Dermis microvascular lymphatic vessel endothelial cell (primary cell): ENCODE data around the gene RUFY4. TPM values are rescaled to one million over a fixed set of nuclear protein-coding genes. Genes with fewer than 3 reads are reported as not detected.
"Not testable (repeated sequence)": the region's sequence is repeated elsewhere in the genome, so short reads cannot be mapped to it uniquely, and the experiment has no call there.

Source experiments
- DNase-seq, 2 donors: peaks; one replicate each; pipeline versions ENCODE4 v3.0.0 to v3.0.0-alpha.2; 2010; ENCODE audit warnings: low read depth in 2 of 2
- total RNA-seq: library from RNA; depleted of rRNA; stranded (reverse); fragments of >200 nt; gene quantifications from 2 replicates; pipeline ENCODE4 v1.2.1, GENCODE V29; 2014

The RUFY4 gene
- total RNA-seq, 1 donor from 2014 or later: not detected

GRCh38 chr2:218082586-218083351 lies 13.7 kb downstream of the RUFY4 start:
- no peak for DNase-seq

GRCh38 chr2:218083352-218083676 lies 14.3 kb downstream of the RUFY4 start:
- no peak for DNase-seq

GRCh38 chr2:218086478-218086877 lies 17.4 kb downstream of the RUFY4 start:
- no peak for DNase-seq

- DNase-seq: no peak
Observed at GRCh38 chr2:218089259-218089658, 20.2 kb downstream of the RUFY4 start.

- no peak for DNase-seq
Observed at GRCh38 chr2:218091746-218092145, 22.7 kb downstream of the RUFY4 start.

- DNase-seq: no peak
Observed at GRCh38 chr2:218093879-218094278, 24.8 kb downstream of the RUFY4 start.

- no peak for DNase-seq
Observed at GRCh38 chr2:218095853-218096252, 26.8 kb downstream of the RUFY4 start.

- DNase-seq: no peak
Observed at GRCh38 chr2:218097975-218098374, 28.9 kb downstream of the RUFY4 start.

GRCh38 chr2:218108834-218109233 lies 39.8 kb downstream of the RUFY4 start:
- not testable (repeated sequence) for DNase-seq

GRCh38 chr2:218121789-218122188 lies 52.7 kb downstream of the RUFY4 start:
- DNase-seq: not testable (repeated sequence)

- DNase-seq: not testable (repeated sequence)
Observed at GRCh38 chr2:218122286-218122685, 53.2 kb downstream of the RUFY4 start.

GRCh38 chr2:218123986-218124385 lies 54.9 kb downstream of the RUFY4 start:
- DNase-seq: no peak

GRCh38 chr2:218125095-218125494 lies 56.0 kb downstream of the RUFY4 start:
- DNase-seq: no peak

- no peak for DNase-seq
Observed at GRCh38 chr2:218125626-218126080, 56.6 kb downstream of the RUFY4 start, which contains the start of gene CXCR2. Gene CXCR2, plus strand, starts transcription at chr2:218126028. Its CDS starts 8,774 bp downstream, at chr2:218134802.

GRCh38 chr2:218127929-218128455 lies 58.9 kb downstream of the RUFY4 start:
- DNase-seq: no peak

GRCh38 chr2:218128781-218129457 lies 59.9 kb downstream of the RUFY4 start:
- DNase-seq: no peak

- no peak for DNase-seq
Observed at GRCh38 chr2:218129458-218130135, 60.5 kb downstream of the RUFY4 start.

- no peak for DNase-seq
Observed at GRCh38 chr2:218130377-218130776, 61.3 kb downstream of the RUFY4 start.

- DNase-seq: no peak
Observed at GRCh38 chr2:218130822-218131221, 61.8 kb downstream of the RUFY4 start.

- no peak for DNase-seq
Observed at GRCh38 chr2:218137514-218137913, 68.5 kb downstream of the RUFY4 start.

- DNase-seq: no peak
Observed at GRCh38 chr2:218138047-218138446, 69.0 kb downstream of the RUFY4 start.
